ENCODE results near the gene CNOT2.

The CNOT2 gene

DNA sequence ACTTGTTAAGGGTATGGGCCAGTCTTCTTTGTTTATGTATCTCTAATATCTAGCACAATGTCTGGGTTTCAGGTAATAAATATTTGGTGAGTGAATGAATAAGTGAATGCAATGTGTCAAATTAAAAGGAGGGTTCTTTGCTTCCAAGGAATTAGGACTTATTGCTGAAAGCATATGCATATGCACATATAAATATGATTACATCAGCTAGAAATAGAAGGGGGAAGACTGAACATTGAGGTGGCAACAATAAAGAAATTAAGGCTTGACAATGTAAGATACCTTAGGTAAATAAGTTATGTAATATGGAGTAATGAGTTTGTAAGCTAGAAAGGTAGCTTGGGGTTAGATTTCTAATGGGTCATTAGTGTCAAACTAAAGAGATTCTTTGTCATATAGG lies 160.6 kb downstream of the CNOT2 start:
- H3K36me3 ChIP-seq (ENCODE audit: insufficient read depth, low read length), result peaks cover 5% of the 10 kb centered on the region; the same call in 1 of the 2 replicates
- no peak overlapping the region for H3K27ac ChIP-seq
- no peaks in the 10 kb centered on the region for H3K9me3 ChIP-seq (ENCODE audit: low read depth, low read length)
- TF ChIP-seq FOXP2 (optimal IDR thresholded peaks at IDR 0.05; ENCODE audit: control extremely low read depth, extremely low read length, insufficient read depth) (no peak), EZH2 (IDR thresholded peaks at IDR 0.05) (no peak), POLR2AphosphoS5 (IDR thresholded peaks at IDR 0.05; ENCODE audit: borderline replicate concordance, low read depth, low read length) (no peak)
- no peak for DNase-seq (ENCODE audit: low read depth, low spot score)
- H3K4me3 ChIP-seq, result no peak overlapping the region
- H3K9ac ChIP-seq (ENCODE audit: insufficient read length), result no peak overlapping the region
